ENCODE data around the gene C3orf20. TPM values are rescaled to one million over a fixed set of nuclear protein-coding genes. Genes with fewer than 3 reads are reported as not detected.

The C3orf20 gene
- total RNA-seq, 1 donor from 2014 or later, result 0.13 TPM

DNA sequence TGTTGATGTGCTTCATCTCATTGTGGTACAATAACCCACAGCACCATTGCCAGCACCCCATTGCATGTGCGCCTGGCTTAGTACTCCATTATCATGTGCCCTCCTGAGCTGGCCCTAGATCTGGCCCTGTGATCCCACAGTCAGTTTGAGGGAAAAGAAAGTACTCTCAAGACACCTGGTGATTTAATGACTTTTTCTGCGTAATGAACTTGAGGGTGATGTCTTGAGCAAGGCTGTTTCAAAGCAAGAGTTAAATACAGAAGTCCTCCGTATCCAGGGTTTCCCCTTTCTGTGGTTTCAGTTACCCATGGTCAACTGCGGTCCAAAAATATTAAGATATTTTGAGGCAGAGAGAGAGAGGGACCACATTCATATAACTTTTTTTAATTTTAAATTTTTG, 16.3 kb downstream of the C3orf20 start:
- no peak for ATAC-seq
- no peak for DNase-seq (ENCODE audit: low spot score)

DNA sequence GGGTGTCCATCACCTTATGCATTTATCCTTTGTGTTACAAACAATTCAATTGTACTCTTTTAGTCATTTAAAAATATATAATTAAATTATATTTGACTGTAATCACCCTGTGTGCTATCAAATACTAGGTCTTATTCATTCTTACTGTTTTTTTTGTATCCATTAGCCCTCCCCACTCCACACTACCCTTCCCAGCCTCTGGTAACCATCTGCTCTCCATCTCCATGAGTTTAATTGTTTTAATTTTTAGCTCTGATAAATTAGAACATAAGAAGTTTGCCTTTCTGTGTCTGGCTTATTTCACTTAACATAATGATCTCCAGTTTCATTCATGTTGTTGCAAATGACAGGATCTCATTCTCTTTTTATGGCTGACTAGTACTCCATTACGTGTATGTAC, 16.8 kb downstream of the C3orf20 start:
- no peak for DNase-seq (ENCODE audit: low spot score)
- no peak for ATAC-seq

DNA sequence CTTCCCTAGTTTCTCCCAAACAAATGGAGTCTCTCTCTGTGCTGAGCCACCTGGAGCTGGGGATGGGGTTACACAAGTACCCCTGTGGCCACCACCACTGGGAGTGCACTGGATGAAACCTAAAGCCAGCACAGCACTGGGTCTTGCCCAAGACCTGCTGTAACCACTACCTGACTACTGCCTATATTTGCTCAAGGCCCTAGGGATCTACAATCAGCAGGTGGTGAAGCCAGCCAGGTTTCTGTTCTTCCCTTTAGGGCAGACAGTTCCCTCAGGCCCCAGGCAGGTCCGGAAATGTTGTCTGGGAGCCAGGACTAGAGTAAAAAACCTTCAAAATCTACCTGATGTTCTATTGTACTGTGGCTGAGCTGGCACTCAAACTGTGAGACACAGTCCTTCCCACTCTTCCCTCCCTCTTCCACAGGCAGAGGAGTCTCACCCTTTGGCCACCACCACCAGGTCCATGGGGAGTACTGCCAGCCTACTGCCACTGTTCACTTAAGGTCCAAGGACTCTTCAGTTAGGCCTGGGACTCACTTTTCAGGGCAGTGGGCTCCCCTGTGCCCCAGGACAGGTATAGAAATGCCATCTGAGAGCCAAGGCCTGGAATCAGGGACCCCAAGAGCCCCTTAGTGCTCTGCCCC, 23.8 kb downstream of the C3orf20 start:
- peak; percentile 93 for ATAC-seq
- DNase-seq (ENCODE audit: low spot score), result peak; percentile 63

DNA sequence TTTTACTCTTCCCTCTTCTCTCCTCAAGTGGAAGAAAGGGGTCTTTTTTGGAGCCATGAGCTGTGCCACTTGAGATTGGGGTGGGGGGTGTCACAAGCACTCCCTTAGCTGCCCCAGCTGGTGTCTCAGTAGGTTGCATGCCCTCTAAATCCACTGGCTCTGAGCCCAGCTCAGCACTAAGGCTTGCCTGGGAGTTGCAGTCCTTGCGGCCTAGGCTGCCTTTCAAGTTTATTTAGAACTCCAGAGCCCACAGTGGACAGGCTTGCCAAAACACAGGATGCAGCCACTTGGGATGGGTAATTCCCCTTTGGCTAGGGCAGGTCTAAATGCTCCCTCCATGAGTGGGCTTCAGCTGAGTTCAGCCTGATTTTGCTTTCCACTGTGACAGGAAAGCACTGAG, 24.7 kb downstream of the C3orf20 start:
- DNase-seq (ENCODE audit: low spot score) (no peak), ATAC-seq (peak; percentile 51)

DNA sequence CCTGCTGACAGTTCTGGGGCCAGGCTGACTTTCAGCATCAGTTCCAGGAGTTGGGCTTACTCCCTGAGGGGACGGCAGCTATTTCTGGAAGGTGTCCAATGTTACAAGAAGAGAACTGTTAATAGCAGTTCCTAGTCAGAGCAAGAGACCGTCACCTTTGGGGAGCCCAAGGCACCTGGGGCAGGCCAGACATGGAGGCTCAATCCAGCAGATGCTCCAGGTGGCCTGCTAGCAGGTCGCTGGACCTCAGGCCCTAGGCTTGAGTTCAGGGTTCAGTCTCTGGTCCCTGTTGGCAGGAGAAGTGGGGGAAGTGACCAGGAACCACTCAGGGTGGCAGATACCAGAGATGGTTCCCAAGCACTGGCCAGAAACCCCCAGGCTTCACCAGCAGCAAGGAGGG, 25.9 kb downstream of the C3orf20 start:
- ATAC-seq, result no peak
- no peak for DNase-seq (ENCODE audit: low spot score)

DNA sequence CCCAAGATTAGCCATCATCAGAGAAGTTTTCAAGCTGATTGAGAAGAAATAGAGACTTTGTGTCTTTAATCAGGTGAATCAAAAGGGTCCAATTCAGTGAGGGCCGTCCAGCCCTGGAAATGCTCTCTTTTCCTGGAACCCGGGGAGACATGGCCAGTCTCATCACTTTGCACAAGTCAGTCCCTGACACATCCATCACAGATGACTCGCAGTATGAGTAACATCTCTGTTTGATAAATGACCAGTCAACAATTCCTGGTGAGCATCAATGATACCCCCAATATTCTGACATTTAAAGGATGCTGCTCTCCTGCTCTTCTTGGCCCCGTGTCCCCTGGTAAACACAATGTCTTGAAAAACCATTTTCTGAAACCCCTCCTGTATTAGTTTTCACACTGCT, 26.7 kb downstream of the C3orf20 start:
- no peak for ATAC-seq
- DNase-seq (ENCODE audit: low spot score), result no peak

DNA sequence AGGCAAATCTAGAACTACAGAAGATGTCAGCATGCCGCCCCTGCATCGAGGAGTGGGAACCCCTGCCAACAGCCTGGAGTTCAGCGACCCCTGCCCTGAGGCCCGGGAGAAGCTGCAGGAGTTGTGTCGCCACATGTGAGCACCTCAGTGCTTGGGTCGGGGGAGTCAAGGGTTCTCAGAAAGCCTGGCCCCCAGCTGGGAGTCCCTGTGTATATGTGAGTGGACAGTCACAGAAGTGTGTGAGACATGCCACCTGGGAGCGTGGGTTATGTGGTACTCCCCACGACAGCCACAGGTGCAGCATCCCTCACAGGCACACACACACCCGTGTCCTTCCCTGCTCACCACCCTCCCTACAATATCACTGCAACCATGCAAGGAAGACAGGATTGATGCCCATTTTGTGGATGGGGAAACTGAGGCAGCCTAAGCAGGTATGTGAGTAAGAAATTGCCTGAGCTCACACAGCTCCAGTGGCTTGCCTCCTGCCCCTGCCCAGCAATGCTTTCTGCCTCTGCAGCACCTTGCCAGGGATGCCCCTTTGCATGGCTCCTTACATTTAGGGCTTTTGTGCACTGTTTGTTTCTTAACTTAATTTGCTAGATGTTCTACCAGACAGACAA, 28.3 kb downstream of the C3orf20 start:
- no peak for ATAC-seq
- no peak for DNase-seq (ENCODE audit: low spot score)

DNA sequence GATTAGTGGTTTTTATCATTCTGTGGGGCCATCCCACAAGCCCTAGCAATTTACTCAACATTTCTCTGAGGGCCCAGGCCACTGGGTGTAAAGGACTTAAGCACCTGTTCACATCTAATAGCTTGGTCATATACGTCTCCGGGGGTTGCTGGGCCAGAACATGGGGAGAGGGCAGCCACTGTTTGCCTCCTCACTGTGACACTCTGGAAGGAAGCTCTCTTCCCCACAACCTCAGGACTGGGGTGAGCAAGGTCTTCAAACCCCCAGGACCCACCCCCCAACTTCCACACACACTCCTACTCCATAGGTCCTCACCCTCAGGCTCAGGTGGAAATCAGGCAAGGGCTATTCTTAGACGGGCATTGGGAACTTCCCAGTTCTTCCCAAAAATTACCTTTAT, 28.9 kb downstream of the C3orf20 start:
- no peak for ATAC-seq

DNA sequence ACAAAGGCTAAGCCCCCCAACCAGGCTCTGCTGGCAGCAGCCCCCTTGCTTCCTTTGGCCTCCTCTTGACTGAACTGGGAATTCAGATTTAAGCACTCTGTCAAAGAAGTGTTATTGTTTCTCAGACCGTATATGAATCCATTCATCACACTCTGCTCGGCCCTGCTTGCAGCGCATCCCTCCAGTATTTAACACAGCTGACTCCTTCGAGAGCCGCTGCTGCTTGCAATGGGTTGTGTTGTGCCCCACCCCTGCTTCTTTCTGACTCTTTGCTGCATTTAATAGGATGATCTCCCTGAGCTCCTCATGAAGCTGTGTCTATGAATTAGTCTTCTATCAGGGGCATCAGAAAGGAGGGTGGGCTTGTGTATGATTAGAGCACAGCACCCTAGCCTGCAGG, 31.2 kb downstream of the C3orf20 start:
- ATAC-seq, result no peak
- DNase-seq (ENCODE audit: low spot score), result no peak

More for the DNA sequence above, 28.9 kb downstream of the C3orf20 start:
- no peak for DNase-seq (ENCODE audit: low spot score)

DNA sequence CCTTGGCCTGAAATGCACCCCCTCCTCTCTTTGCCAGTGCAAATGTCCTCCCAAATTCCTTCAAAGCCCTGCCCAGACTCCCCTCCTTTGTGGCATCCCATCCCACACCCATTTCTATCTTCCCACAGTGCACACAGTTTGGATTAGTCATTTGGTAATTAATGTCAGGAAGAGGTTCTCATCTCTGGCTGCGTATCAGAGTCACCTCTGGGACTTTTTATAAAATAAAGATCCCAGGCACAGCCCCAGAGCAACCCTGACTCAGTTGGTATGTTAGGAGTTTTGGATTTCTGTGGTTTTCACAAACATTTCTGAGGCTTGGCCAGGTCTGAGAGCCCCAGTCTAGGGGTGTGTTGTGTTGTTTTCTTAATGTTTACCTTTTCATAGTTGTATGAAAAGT, 41.6 kb downstream of the C3orf20 start:
- no peak for ATAC-seq
- no peak for DNase-seq (ENCODE audit: low spot score)

DNA sequence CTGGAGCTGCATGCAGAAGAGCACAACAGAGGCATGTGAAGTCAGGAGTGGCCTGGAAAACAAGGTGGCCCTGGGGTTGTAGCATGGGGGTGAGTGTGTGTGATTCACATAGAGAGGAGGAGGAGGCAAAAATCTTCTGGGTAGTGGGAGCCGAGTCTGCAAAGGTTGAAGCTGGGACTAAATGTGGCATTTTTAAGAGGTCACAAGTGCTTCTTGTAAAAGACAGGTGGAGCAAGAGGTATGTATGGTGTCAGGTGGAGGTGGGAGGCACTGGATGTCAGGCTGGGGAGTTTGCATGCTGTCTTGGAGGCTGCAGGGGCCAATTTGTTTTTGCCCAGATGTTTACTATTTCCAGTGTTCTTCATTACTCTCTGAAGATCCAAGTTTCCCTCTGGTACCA, 42.4 kb downstream of the C3orf20 start:
- no peak for ATAC-seq
- DNase-seq (ENCODE audit: low spot score), result no peak

DNA sequence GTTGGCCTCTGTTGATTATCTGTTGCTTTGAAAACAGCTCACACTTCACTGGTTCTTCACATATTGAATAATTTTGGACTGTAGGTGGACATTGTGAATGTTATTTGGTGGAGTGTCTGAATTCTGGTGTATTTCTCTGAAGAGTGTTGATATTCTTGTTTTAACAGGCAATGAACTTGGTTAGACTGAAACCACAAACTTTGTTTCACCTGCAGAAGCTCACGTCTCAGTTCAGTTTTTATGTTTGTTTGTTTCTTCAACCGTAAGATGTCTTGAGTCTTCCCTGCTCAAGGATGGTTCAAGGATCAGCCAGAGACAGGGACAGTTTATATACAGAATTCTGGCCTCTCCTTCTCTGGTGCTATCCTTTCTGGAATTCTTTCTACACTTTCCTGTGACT, 43.6 kb downstream of the C3orf20 start:
- no peak for DNase-seq (ENCODE audit: low spot score)
- ATAC-seq, result no peak

DNA sequence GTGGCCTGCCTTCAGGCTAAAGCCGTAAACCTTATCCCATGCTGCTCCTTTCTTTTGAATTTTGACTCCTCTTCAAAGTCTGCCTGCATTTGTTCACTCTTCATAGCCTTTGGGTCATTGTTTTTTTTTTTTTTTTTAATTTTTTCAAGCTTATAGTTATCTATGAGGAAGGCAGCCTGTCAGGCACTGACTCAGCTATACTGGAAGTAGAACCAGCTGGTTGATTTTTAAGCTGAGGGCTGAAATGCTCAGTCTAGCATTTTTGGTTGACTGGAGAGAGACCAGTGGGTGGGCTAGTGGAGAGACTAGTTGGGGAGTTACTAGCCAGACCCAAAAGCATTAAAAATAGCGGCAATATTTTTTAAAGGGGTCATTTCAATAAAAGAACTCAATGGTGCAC, 44.1 kb downstream of the C3orf20 start:
- no peak for DNase-seq (ENCODE audit: low spot score)
- no peak for ATAC-seq

DNA sequence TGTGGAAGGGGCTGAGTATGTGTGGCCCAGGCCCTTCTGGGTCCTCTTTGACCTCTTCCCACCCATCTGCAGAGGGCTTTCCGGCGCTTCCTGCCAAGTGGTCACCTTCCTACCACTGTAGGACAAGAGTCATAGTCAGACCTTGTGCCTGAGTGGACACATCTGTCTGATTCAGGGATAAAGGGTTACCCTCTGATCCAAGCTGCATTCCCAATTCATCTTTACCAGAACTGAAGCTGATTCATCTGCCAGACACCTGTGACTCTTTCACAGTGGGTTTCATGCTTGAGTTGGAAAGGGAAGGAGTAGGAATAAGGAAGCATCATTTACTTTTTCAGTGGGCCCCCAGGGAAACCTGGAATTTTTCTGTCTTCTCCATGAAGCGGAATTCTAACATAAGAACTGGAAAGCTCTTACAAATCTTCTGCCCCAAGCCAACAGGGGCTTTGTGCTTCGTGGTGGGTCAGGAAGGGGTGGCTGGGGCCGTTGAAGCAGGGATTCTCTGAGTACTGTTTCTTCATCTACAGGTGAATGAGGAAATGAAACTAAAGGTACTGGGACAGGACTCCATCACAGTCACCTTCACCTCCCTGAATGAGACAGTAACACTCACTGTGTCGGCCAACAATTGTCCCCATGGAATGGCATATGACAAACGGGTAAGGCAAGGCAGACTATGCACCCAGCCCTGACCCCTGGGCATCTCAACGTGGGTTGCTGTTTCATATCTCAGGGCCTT, 46.4 kb downstream of the C3orf20 start:
- no peak for DNase-seq (ENCODE audit: low spot score)

DNA sequence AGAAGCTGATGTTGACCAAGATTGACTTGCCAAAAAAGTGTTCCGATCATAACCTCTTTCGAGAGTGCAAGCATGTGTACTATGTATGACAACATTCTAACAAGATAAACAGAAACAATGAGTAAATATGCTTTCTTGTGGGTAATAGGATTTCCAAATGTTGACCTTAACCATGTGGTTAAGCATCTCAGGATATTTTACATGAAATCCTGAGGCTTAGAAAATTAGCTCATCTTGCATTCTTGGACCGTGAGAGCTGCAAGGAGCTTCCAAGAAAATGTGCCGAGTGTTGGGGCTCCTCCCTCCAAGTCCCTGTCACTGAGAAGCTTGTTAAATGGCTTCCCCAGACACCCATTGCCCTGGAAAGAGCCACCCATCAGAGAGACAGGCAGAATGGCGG, 50.1 kb downstream of the C3orf20 start:
- DNase-seq (ENCODE audit: low spot score) (no peak), ATAC-seq (peak; percentile 71)

More for the DNA sequence above, 46.4 kb downstream of the C3orf20 start:
- ATAC-seq, result no peak

DNA sequence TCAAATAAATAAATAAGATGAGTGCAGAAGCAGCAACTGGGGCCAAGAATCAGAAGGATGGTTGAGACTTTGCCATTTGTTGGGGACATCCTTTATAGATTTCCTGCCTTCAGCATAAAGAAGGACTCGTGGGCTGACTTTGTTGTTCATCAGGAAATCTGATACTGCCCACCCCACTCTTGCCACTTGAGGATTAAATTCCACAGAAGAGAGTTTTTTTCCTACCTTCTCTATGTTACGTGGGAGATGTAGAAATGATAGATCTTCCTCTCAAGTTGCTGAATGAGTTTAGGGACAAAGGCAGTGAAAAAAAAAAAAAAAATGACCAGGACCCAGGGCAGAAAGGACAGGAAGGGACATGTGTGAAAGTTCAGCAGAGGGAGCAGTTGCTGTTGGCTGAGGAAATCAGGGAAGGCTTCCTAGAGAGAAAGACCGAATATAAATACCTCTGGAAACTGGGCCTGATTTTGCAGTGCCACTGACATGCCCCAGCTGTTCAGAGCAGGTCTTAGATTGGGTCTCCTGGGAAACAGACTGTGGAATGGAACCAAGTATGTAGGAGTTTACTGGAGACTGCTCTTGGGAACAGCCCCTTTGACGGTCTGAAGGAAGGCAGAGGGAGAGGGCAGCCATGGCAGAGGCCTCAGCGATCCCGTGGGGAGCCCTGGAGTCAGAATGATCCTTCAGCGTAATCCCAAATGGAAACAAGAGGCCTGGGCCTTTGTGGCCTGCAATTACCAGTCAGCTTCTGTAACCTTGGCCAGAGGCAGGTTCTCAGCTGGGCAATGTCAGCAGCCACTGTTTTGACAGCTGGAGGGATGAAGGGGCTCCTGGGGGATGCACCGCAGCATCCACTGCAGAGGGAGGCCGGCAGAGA, 50.9 kb downstream of the C3orf20 start:
- DNase-seq (ENCODE audit: low spot score) (no peak), ATAC-seq (peak; percentile 49)

DNA sequence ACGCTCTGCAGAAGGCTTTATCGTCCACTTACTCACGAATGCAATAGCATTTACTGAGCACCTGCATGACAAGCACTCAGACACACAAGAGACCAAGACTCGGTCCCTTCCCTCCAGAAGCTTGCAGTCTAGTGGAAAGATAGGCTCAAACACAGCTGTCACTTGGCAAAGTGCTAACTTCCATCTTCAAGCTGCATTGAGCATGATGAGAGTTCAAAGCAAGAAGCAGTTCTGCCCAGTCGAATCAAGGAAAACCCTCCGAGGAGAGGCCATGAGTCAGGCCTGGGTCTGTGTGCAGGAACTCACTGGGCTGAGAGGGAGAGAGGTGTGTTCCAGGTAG, 51.5 kb downstream of the C3orf20 start:
- ATAC-seq (no peak), DNase-seq (ENCODE audit: low spot score) (no peak)

DNA sequence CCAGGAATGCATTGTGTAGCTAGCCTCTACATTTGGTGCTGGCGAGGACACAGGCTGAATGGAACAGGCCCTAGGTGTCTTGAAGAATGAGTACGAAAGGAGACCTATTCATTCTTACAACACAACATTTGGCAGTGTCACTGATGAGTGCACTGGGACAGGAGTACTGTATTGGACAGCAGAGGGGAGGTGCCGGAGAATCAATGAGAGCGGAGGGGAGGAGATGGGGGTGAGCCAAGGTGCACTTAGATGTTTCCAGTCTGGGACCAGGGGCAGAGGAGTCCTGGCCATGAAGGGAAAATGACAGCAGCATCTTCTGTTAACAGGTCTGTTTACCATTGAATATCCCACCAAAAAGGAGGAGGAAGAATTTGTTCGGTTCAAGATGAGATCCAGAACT, 53.2 kb downstream of the C3orf20 start:
- DNase-seq (ENCODE audit: low spot score) (no peak), ATAC-seq (peak; percentile 73)

DNA sequence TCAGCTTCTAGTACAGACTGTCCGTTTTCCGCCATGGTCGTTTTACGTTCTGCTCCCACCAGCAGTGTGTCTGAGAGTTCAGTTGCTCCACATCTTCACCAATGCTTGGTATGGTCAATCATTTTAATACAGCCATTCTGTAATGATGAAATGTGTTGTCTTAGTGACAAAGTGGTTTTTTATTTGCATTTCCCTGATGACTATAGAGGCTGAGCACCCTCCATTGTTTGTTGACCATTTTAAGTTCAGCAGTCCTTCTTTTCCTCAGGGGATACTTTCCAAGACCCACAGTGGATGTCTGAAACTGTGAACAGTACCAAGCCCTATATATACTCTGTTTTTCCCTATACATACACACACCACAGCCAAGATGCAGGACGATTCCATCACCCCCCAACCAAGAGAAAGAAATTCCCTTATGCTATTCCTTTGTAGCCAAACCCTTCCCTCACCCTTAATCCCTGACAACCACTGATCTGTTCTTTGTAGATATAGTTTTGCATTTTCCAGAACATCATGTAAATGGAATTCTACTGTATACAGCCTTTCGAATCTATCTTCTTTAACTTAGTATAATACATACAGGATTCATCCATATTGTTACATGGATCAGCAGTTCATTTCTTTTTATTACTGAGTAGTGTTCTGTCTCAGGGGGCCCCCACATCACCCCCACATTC, 55.9 kb downstream of the C3orf20 start:
- DNase-seq (ENCODE audit: low spot score) (no peak), ATAC-seq (no peak)

DNA sequence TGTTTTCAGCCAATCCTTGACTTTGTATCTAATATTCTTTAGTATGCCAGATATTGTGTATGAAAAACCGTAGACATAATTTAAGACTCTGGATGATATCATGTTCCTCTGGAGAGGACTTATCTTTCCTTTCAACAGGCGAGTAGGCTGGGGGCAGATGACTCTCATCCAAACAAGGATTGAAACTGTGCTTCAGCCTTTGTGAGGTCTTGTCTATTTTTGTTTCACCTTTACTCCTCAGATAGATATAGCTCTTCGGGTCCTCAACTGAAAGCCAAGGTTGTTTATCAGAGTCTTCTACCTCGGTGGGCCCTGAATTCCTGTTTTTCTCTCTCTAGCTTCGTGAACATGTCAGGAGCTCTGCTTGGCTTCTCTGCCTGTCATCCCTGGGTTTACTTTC, 66.0 kb downstream of the C3orf20 start:
- ATAC-seq, result no peak

DNA sequence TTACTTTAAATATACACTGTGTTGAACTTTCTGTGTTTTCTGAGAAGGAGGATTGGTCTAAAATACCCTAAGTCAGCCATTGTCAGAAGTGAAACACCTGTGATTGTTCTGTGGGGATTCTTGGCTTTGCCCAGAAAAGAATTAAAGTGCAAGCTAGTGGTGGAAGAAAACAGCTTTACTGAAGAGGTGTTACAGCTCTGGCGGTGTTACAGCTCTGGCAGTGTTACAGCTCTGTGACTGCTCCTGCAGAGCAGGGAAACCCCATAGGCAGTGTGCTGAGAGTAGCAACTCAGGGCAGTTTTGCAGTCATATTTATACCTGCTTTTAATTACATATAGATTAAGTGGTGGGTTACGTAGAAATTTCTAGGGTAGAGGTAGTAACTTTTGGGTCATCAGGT, 66.6 kb downstream of the C3orf20 start:
- DNase-seq (ENCODE audit: low spot score), result no peak
- ATAC-seq, result no peak

More for the DNA sequence above, 66.0 kb downstream of the C3orf20 start:
- no peak for DNase-seq (ENCODE audit: low spot score)
